Measurements from ENCODE around the gene PKD2. TPM values are rescaled to one million over a fixed set of nuclear protein-coding genes. Genes with fewer than 3 reads are reported as not detected.
A peak's percentile ranks its signal among the peaks of the same experiment; 100 is the strongest.

The PKD2 gene
- total RNA-seq, 1 experiment from 2014 or later = 12.9 TPM

- H3K4me1 ChIP-seq (ENCODE audit: insufficient read depth, low read length) = peaks cover 16% of the 10 kb centered on the region
- H4K20me1 ChIP-seq (ENCODE audit: low read length) = no peaks in the 10 kb centered on the region
- peak; percentile 4 for DNase-seq
- POLR2A ChIA-PET (ENCODE audit: unreplicated experiment) = no interaction called here
- peaks cover 58% of the 10 kb centered on the region for H3K79me2 ChIP-seq (ENCODE audit: low read length)
- H3K4me2 ChIP-seq (ENCODE audit: low read length) = peak overlapping the region; percentile 90
- ATAC-seq = no peak; the same call in 1 of the 2 replicates
- no peaks in the 10 kb centered on the region for H3K27me3 ChIP-seq (ENCODE audit: low read length)
- H3K27ac ChIP-seq (ENCODE audit: low read length) = no peak overlapping the region
- TF ChIP-seq EZH2phosphoT487 (IDR thresholded peaks at IDR 0.05; ENCODE audit: borderline replicate concordance, low read length) (no peak), CTCF (conservative IDR thresholded peaks at IDR 0.05; ENCODE audit: low read depth, low read length) (no peak), EZH2 (IDR thresholded peaks at IDR 0.05; ENCODE audit: low read length, unreplicated experiment) (no peak)
- no peaks in the 10 kb centered on the region for H3K36me3 ChIP-seq (ENCODE audit: low read depth, low read length)
- intact Hi-C loops (cut with micrococcal nuclease) = no loop called here
- H3K9me3 ChIP-seq (ENCODE audit: low read length) = no peaks in the 10 kb centered on the region
- TSS peak; percentile 47 for BruUV-seq (replicated peaks)
- CTCF ChIA-PET = no interaction called here
- peak overlapping the region; percentile 92 for H3K4me3 ChIP-seq (ENCODE audit: low read length)
- peak overlapping the region; percentile 56 for H3K9ac ChIP-seq (ENCODE audit: low read length)
- H2AFZ ChIP-seq (ENCODE audit: low read length) = peak overlapping the region; percentile 74; the same call in 1 of the 2 replicates
- H3F3A ChIP-seq (ENCODE audit: low read length, unreplicated experiment) = no peaks in the 10 kb centered on the region
- H3K9me2 ChIP-seq (replicated peaks; ENCODE audit: low read length) = no peaks in the 10 kb centered on the region
Observed at GRCh38 chr4:88008743-88009171, 1.3 kb downstream of the PKD2 start.

GRCh38 chr4:88009871-88010270 is 2.4 kb downstream of the PKD2 start:
- Histone ChIP-seq H3K27me3 (ENCODE audit: low read length) (no peaks in the 10 kb centered on the region), H3K9ac (ENCODE audit: low read length) (no peak overlapping the region; the same call in 1 of the 2 replicates), H3K79me2 (ENCODE audit: low read length) (peaks cover 68% of the 10 kb centered on the region), H3K9me3 (ENCODE audit: low read length) (no peaks in the 10 kb centered on the region), H4K20me1 (ENCODE audit: low read length) (no peaks in the 10 kb centered on the region), H3K36me3 (ENCODE audit: low read depth, low read length) (no peaks in the 10 kb centered on the region), H3K27ac (ENCODE audit: low read length) (no peak overlapping the region), H3F3A (ENCODE audit: low read length, unreplicated experiment) (no peaks in the 10 kb centered on the region), H2AFZ (ENCODE audit: low read length) (no peak overlapping the region), H3K4me1 (ENCODE audit: insufficient read depth, low read length) (peaks cover 16% of the 10 kb centered on the region), H3K9me2 (replicated peaks; ENCODE audit: low read length) (no peaks in the 10 kb centered on the region), H3K4me2 (ENCODE audit: low read length) (peak overlapping the region; percentile 90), H3K4me3 (ENCODE audit: low read length) (peak overlapping the region; percentile 92; the same call in 1 of the 2 replicates)
- CTCF ChIA-PET = interaction anchor here (0.6 kb wide), 1 partner anchor 24 kb away, joined by 7 read pairs; no protein-coding TSS in a partner anchor
- ATAC-seq = no peak
- BruUV-seq (replicated peaks) = no TSS peak
- intact Hi-C loops (cut with micrococcal nuclease) = no loop called here
- POLR2A ChIA-PET (ENCODE audit: unreplicated experiment) = interaction anchor here (0.5 kb wide), 2 partner anchors 18 to 407 kb away, joined by 3 to 7 read pairs; no protein-coding TSS in a partner anchor
- no peak for TF ChIP-seq CTCF (conservative IDR thresholded peaks at IDR 0.05; ENCODE audit: low read depth, low read length)
- TF ChIP-seq EZH2 (IDR thresholded peaks at IDR 0.05; ENCODE audit: low read length, unreplicated experiment) = no peak
- TF ChIP-seq EZH2phosphoT487 (IDR thresholded peaks at IDR 0.05; ENCODE audit: borderline replicate concordance, low read length) = no peak
- no peak for DNase-seq

GRCh38 chr4:88010966-88011365 is 3.5 kb downstream of the PKD2 start:
- TF ChIP-seq EZH2 (IDR thresholded peaks at IDR 0.05; ENCODE audit: low read length, unreplicated experiment) (no peak), CTCF (conservative IDR thresholded peaks at IDR 0.05; ENCODE audit: low read depth, low read length) (no peak), EZH2phosphoT487 (IDR thresholded peaks at IDR 0.05; ENCODE audit: borderline replicate concordance, low read length) (no peak)
- Histone ChIP-seq H3K4me3 (ENCODE audit: low read length) (peak overlapping the region; percentile 92; the same call in 1 of the 2 replicates), H3K4me1 (ENCODE audit: insufficient read depth, low read length) (peaks cover 16% of the 10 kb centered on the region), H3K4me2 (ENCODE audit: low read length) (peak overlapping the region; percentile 90), H2AFZ (ENCODE audit: low read length) (no peak overlapping the region), H3K9ac (ENCODE audit: low read length) (no peak overlapping the region), H3K36me3 (ENCODE audit: low read depth, low read length) (no peaks in the 10 kb centered on the region), H3F3A (ENCODE audit: low read length, unreplicated experiment) (no peaks in the 10 kb centered on the region), H3K9me2 (replicated peaks; ENCODE audit: low read length) (no peaks in the 10 kb centered on the region), H3K27me3 (ENCODE audit: low read length) (no peaks in the 10 kb centered on the region), H3K9me3 (ENCODE audit: low read length) (no peaks in the 10 kb centered on the region), H3K27ac (ENCODE audit: low read length) (no peak overlapping the region), H3K79me2 (ENCODE audit: low read length) (peaks cover 73% of the 10 kb centered on the region), H4K20me1 (ENCODE audit: low read length) (no peaks in the 10 kb centered on the region)
- intact Hi-C loops (cut with micrococcal nuclease) = no loop called here
- BruUV-seq (replicated peaks) = no TSS peak
- ChIA-PET POLR2A (ENCODE audit: unreplicated experiment) (no interaction called here), CTCF (no interaction called here)
- ATAC-seq (no peak), DNase-seq (no peak)
